ENCODE measurements around the gene PTPRD.

PTPRD gene

DNA sequence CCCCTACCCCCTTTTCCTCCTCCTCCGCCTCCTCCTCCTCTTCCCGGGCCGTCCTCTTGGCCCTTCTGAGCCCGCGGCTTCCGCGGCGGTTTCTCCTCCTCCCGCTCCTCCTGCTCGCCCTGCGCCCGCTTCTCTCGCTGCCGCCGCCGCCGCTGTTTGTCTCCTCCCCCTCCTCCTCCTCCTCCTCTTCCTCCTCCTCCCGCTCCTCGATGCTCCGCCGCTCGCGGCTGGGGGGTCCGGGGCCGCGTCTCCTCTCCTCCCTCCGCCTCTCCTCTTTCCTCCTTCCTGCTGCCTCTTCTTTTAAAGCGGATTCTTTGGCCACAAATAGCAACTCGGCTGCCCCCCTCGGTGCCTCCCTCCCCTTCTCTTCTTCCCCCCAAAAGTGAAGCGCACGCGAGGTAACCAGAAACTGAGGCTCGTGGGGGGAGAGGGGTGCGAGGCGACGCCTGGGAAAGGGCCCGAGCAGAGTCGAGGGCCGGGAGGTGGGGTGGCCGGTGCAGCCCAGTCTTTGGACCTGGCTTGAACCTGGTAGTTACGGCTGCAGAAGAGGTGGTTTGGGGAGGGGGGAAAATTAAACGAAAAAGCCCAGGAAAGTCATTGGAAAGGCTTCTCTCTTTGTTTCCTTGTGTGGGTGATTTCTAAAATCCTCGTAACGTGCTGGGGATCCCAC, 1754.7 kb downstream of the PTPRD start:
- TF ChIP-seq, protein P1, sequence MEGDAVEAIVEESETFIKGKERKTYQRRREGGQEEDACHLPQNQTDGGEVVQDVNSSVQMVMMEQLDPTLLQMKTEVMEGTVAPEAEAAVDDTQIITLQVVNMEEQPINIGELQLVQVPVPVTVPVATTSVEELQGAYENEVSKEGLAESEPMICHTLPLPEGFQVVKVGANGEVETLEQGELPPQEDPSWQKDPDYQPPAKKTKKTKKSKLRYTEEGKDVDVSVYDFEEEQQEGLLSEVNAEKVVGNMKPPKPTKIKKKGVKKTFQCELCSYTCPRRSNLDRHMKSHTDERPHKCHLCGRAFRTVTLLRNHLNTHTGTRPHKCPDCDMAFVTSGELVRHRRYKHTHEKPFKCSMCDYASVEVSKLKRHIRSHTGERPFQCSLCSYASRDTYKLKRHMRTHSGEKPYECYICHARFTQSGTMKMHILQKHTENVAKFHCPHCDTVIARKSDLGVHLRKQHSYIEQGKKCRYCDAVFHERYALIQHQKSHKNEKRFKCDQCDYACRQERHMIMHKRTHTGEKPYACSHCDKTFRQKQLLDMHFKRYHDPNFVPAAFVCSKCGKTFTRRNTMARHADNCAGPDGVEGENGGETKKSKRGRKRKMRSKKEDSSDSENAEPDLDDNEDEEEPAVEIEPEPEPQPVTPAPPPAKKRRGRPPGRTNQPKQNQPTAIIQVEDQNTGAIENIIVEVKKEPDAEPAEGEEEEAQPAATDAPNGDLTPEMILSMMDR (IDR thresholded peaks at IDR 0.05; ENCODE audit: low read depth, low read length, missing control alignments): no peak
- no peak for DNase-seq (ENCODE audit: extremely low read depth, low read depth)
- peak overlapping the region; percentile 30 for H3K4me3 ChIP-seq (replicated peaks; ENCODE audit: low read depth, low read length)

DNA sequence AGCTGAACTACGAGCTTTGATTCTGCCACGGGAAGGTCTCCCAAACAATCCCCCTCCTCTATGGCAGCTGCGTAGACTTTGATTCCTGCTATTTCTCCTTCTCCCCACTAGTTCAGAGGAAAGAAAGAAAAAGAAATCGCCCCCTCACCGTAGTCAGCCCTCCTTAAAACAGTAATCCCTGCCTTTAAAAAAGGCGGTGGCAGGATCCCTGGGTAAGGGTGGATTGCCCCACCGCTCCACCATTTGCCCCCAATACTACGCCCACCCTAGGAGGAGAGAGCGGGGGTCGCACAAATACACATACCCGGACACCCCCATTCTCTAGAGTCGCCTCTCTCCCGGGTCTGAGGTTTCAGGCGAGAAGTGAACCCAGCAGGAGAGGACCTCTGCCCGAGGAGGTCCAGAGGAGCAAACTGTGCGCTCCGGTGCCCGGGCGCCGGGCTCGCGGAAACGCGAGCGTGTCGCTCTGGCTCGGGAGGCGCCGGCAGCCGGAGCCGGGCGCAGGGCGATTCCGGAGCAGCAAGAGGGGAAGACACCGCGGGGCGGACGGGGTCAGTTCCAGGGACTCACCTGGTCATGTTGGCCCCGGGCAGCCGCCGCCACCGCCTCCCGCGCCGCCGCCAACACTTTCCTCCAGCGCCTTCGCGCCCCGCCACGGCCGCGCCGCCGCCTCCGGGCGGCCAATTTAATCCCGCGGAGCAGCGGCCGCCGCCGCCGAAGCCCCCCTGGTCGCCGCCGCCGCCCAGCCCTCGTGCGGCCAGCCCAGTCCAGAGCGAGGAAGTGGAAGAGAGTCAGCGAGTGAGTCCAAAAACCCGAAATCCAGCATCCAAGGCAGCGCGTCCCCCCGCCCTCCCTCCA, 1755.5 kb downstream of the PTPRD start:
- TF ChIP-seq, protein P1 (IDR thresholded peaks at IDR 0.05; ENCODE audit: low read depth, low read length, missing control alignments): no peak
- peak overlapping the region; percentile 30 for H3K4me3 ChIP-seq (replicated peaks; ENCODE audit: low read depth, low read length)
- DNase-seq (ENCODE audit: extremely low read depth, low read depth): no peak

DNA sequence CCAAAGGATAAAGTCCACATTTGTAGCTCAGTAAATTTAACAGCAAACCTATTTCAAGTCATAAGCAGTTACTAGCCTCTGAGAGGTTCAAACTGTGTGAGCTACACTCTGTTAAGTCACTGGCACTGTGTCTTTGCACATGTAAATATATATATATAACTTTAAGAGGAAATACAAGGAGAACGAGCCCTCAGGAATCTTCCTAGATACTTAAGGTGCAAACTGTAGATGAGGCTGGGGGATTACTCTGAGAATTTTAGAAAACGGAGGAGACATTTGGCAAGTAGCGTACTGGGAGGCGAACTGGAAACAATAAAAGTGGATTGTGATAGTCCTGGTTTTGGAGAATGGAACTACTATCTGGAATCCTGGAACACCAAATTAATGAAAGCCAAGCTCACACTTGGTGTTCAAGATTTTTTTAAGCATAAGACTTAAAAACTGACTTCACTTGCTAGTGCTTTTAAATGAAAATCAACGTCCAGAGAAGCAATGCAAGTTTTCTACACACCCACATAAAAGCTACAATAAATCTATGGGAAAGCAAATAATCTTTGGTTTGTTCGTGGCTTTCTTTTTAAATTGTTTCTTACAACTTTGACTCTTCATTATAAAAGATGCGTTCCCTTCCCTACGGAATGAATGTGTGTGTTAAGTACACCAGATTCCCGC, 1756.3 kb downstream of the PTPRD start:
- TF ChIP-seq, protein P1 (IDR thresholded peaks at IDR 0.05; ENCODE audit: low read depth, low read length, missing control alignments): no peak
- no peak for DNase-seq (ENCODE audit: extremely low read depth, low read depth)
- H3K4me3 ChIP-seq (replicated peaks; ENCODE audit: low read depth, low read length): peak overlapping the region; percentile 30

DNA sequence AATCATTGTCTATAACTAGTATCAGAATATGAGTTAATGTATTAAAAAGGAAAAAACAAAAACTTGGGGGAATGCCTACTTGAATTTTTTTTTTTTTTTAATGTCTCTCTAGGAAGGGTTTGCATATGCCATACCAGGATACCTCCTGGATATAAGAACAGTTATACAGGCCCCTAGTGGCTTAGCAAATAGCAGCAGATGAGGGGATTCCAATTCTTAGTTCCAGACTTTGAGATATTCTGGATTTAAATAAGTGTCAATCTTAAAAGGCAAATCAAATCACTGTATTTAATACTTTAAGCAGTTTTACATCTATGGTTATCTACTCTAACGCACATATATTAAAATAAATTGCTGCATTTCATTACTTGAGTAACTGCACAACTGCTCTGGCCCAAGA, 1757.8 kb downstream of the PTPRD start:
- TF ChIP-seq, protein P1 (IDR thresholded peaks at IDR 0.05; ENCODE audit: low read depth, low read length, missing control alignments): no peak
- H3K4me3 ChIP-seq (replicated peaks; ENCODE audit: low read depth, low read length): no peak overlapping the region
- no peak for DNase-seq (ENCODE audit: extremely low read depth, low read depth)

DNA sequence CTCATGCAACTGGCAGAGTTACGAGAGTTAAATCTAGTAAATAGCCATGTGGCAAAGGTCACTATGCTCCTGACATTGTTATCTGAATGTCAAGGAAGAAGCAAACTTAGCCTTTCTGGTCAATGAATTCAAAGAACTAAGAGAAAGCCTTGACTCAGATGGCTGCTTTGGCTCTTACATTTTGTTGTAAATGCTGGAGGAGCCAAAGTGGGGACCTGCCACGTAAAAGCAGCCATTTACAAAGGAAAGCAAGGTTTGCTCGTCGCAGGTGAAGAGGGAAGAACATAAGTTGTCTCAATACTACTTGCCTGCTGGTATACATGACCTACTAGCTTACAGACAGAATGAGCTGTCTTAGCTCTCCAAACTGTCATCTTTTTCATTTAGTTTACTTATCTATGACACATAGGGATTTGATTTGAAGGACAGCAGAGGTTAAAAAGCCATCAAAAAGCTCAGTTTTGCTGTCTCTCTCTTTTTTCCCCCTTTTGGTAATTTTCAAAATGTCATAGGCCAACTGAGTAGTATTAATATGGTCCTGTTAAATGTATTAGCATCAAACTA, 1760.4 kb downstream of the PTPRD start:
- no peak for DNase-seq (ENCODE audit: extremely low read depth, low read depth)
- TF ChIP-seq, protein P1 (IDR thresholded peaks at IDR 0.05; ENCODE audit: low read depth, low read length, missing control alignments): no peak
- no peak overlapping the region for H3K4me3 ChIP-seq (replicated peaks; ENCODE audit: low read depth, low read length)

DNA sequence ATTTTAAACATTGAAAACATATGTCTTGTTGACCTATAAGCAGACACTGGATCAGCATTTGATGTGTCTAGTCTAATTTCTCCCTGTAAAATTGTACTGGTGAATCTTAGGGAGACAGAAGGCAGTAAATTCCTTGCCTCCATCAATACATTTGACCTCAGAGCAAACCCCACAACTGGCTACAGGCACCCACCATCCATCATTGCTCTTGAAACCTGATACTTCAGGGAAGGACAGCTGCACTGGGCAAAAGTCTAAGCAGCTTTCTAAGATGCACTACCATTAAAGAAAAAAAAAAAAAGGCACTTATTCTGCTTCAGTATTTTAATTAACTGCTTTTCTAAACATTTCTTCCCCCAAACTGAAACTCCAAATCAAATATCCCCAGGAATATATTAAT, 1761.9 kb downstream of the PTPRD start:
- no peak for DNase-seq (ENCODE audit: extremely low read depth, low read depth)
- TF ChIP-seq, protein P1 (IDR thresholded peaks at IDR 0.05; ENCODE audit: low read depth, low read length, missing control alignments): no peak

More for the DNA sequence above, 1761.9 kb downstream of the PTPRD start:
- no peak overlapping the region for H3K4me3 ChIP-seq (replicated peaks; ENCODE audit: low read depth, low read length)
